Keratinocyte (primary cell): Measurements from ENCODE around the gene ERN2. TPM values are rescaled to one million over a fixed set of nuclear protein-coding genes. Genes with fewer than 3 reads are reported as not detected.

Experiments used
- DNase-seq: peaks from one replicate; pipeline ENCODE4 v3.0.0-alpha.2; 2011; ENCODE audit warnings: low read depth, missing footprints, low spot score
- FAIRE-seq: peaks from 2 replicates; lab custom pipeline; 2011; peaks lifted over from hg19 to GRCh38; lab: Jason Lieb, UNC
- H2AFZ ChIP-seq: 2 replicates; pipeline ENCODE4 v1.6.0; 2012; ENCODE audit warnings: low read length, control low read depth, inconsistent platforms; ENCODE audit not compliant: control insufficient read depth
- H3K27ac ChIP-seq: 2 replicates; pipeline ENCODE4 v1.5.1; 2011; ENCODE audit warnings: low read length; ENCODE audit not compliant: control insufficient read depth, insufficient read depth
- H3K27me3 ChIP-seq: 3 replicates; pipeline ENCODE4 v1.6.0; 2011; ENCODE audit warnings: low read length; ENCODE audit not compliant: control insufficient read depth, insufficient read depth; ENCODE audit errors: extremely low read depth
- H3K36me3 ChIP-seq, 2 experiments: 2 replicates in 1 of 2; 3 replicates in 1 of 2; pipeline ENCODE4 v1.5.1; 2011; ENCODE audit warnings: low read length in 2 of 2, mild to moderate bottlenecking in 1 of 2; ENCODE audit not compliant: control insufficient read depth in 2 of 2, insufficient read depth in 2 of 2; ENCODE audit errors: extremely low read depth in 1 of 2
- H3K4me1 ChIP-seq: 3 replicates; pipeline ENCODE4 v1.5.1; 2011; ENCODE audit warnings: low read length; ENCODE audit not compliant: control insufficient read depth, insufficient read depth; ENCODE audit errors: extremely low read depth
- H3K4me2 ChIP-seq: 3 replicates; pipeline ENCODE4 v1.6.0; 2011; ENCODE audit warnings: low read depth, low read length; ENCODE audit not compliant: control insufficient read depth, insufficient read depth; ENCODE audit errors: extremely low read depth
- H3K4me3 ChIP-seq, 3 experiments: fragments of 200-600 bp in 1 of 3; sonication (generic) in 1 of 3; 2 replicates in 2 of 3; 3 replicates in 1 of 3; pipeline ENCODE4 v1.5.1; 2011 to 2016; ENCODE audit warnings: low read length in 3 of 3, mild to moderate bottlenecking in 3 of 3, control low read depth in 2 of 3, inconsistent platforms in 1 of 3, low read depth in 1 of 3, mixed read lengths in 1 of 3, mixed run types in 1 of 3, moderate library complexity in 1 of 3; ENCODE audit not compliant: control insufficient read depth in 2 of 3, insufficient read depth in 2 of 3; ENCODE audit errors: extremely low read depth in 1 of 3
- H3K79me2 ChIP-seq: 2 replicates; pipeline ENCODE4 v1.6.0; 2012; ENCODE audit warnings: low read length; ENCODE audit not compliant: control insufficient read depth, insufficient read depth
- H3K9ac ChIP-seq: 3 replicates; pipeline ENCODE4 v1.6.0; 2011; ENCODE audit warnings: low read length; ENCODE audit not compliant: control insufficient read depth, insufficient read depth; ENCODE audit errors: extremely low read depth
- H3K9me1 ChIP-seq: 3 replicates; pipeline ENCODE4 v1.6.0; 2011; ENCODE audit warnings: low read length; ENCODE audit not compliant: control insufficient read depth, insufficient read depth; ENCODE audit errors: extremely low read depth
- H3K9me3 ChIP-seq: 2 replicates; pipeline ENCODE4 v1.5.1; 2012; ENCODE audit warnings: low read depth, low read length; ENCODE audit not compliant: control insufficient read depth
- H4K20me1 ChIP-seq: 3 replicates; pipeline ENCODE4 v1.6.0; 2011; ENCODE audit warnings: low read length; ENCODE audit not compliant: control insufficient read depth, insufficient read depth; ENCODE audit errors: extremely low read depth
- CTCF ChIP-seq, 3 experiments: IDR thresholded peaks in 1 of 3; conservative IDR thresholded peaks in 1 of 3; optimal IDR thresholded peaks in 1 of 3; 2 replicates in 2 of 3; 3 replicates in 1 of 3; pipeline versions ENCODE3 to v1.5.1; 2011; ENCODE audit warnings: low read length in 3 of 3, mild to moderate bottlenecking in 3 of 3, moderate library complexity in 2 of 3, control low read depth in 1 of 3, inconsistent platforms in 1 of 3; ENCODE audit not compliant: insufficient read depth in 2 of 3; ENCODE audit errors: extremely low read depth in 1 of 3
- EZH2 ChIP-seq: IDR thresholded peaks from one replicate; pipeline ENCODE4 v1.6.1; 2012; ENCODE audit warnings: inconsistent platforms, mild to moderate bottlenecking, low read length, moderate library complexity
- dilution Hi-C: fragments of 300-500 bp; cut with MboI; formaldehyde crosslinking; loops from one replicate; pipeline ENCODE4 v1.7.0; 2020; ENCODE audit warnings: low sequenced_read_pairs; ENCODE audit not compliant: extremely low pct_ligation_motif_present
- polyA plus RNA-seq, 5 experiments: library from polyadenylated mRNA; depleted of rRNA in 3 of 5; stranded (reverse) in 3 of 5; stranded (forward) in 1 of 5; unstranded in 1 of 5; fragments of >200 nt; gene quantifications; 1 replicate in 1 of 5; 2 replicates in 3 of 5; 3 replicates in 1 of 5; pipeline versions ENCODE4 v1.2.1 to v1.2.3, GENCODE V29; 2011 to 2012; ENCODE audit warnings: missing spikeins in 2 of 5, low read depth in 1 of 5, low replicate concordance in 1 of 5

ERN2 gene
- polyA plus RNA-seq, 1 donor (not counting 4 experiments of a cell fraction or from before 2014, with no cell fraction given): not detected

- Histone ChIP-seq H3K36me3 (no peaks in the 10 kb centered on the region), H3K27me3 (peaks cover 4% of the 10 kb centered on the region), H3K27ac (no peak overlapping the region), H2AFZ (no peak overlapping the region), H3K4me1 (peaks cover 6% of the 10 kb centered on the region), H3K79me2 (no peaks in the 10 kb centered on the region), H3K4me2 (no peak overlapping the region), H3K9ac (no peak overlapping the region), H3K9me1 (no peaks in the 10 kb centered on the region), H3K9me3 (no peaks in the 10 kb centered on the region), H3K4me3 (no peak overlapping the region), H4K20me1 (no peaks in the 10 kb centered on the region)
- no peak for DNase-seq
- no peak for FAIRE-seq
- TF ChIP-seq CTCF (optimal IDR thresholded peaks at IDR 0.05 in 1 of 3, IDR thresholded peaks at IDR 0.05 in 1 of 3, conservative IDR thresholded peaks at IDR 0.05 in 1 of 3; ENCODE audit: extremely low read depth in 1 of 3, insufficient read depth in 2 of 3, low read length in 3 of 3): no peak
- no peak for TF ChIP-seq EZH2
- dilution Hi-C loops: no loop called here
Observed at GRCh38 chr16:23702951-23703350, 10.1 kb downstream of the ERN2 start.

GRCh38 chr16:23701045-23701444, 12.0 kb downstream of the ERN2 start:
- no peak overlapping the region for H3K4me2 ChIP-seq
- no peak for FAIRE-seq
- no peak overlapping the region for H3K4me3 ChIP-seq
- no peaks in the 10 kb centered on the region for H4K20me1 ChIP-seq
- no peak for TF ChIP-seq EZH2
- no peak for TF ChIP-seq CTCF (optimal IDR thresholded peaks at IDR 0.05 in 1 of 3, IDR thresholded peaks at IDR 0.05 in 1 of 3, conservative IDR thresholded peaks at IDR 0.05 in 1 of 3; ENCODE audit: extremely low read depth in 1 of 3, insufficient read depth in 2 of 3, low read length in 3 of 3)
- H3K79me2 ChIP-seq: no peaks in the 10 kb centered on the region
- H3K9me1 ChIP-seq: no peaks in the 10 kb centered on the region
- no peaks in the 10 kb centered on the region for H3K36me3 ChIP-seq
- no peak overlapping the region for H2AFZ ChIP-seq
- no peaks in the 10 kb centered on the region for H3K9me3 ChIP-seq
- no peak for DNase-seq
- H3K4me1 ChIP-seq: peaks cover 6% of the 10 kb centered on the region
- H3K9ac ChIP-seq: no peak overlapping the region
- dilution Hi-C loops: no loop called here
- H3K27me3 ChIP-seq: peaks cover 4% of the 10 kb centered on the region
- no peak overlapping the region for H3K27ac ChIP-seq
